Naive thymus-derived CD4-positive, alpha-beta T cell (primary cell): ENCODE data around the gene DPH7. TPM values are rescaled to one million over a fixed set of nuclear protein-coding genes. Genes with fewer than 3 reads are reported as not detected.
A peak's percentile ranks its signal among the peaks of the same experiment; 100 is the strongest.

Experiments
- ATAC-seq: fragments of 150-1000 bp; cut with Tn5 transposase; 2 replicates; pipeline ENCODE4 v1.10.0; 2021; ENCODE audit warnings: mild to moderate bottlenecking, moderate library complexity
- CTCF ChIA-PET: fragments of 350-600 bp; sonication (Branson Sonifier 250); formaldehyde crosslinking; loops from one replicate; lab custom pipeline; 2021; ENCODE audit warnings: antibody characterized with exemption; lab: Charles Lee
- POLR2A ChIA-PET: fragments of 350-600 bp; sonication (Branson Sonifier 250); formaldehyde crosslinking; loops from one replicate; lab custom pipeline; 2021; ENCODE audit warnings: antibody characterized with exemption, inconsistent platforms; lab: Charles Lee
- DNase-seq, 9 donors: peaks; one replicate each; pipeline versions ENCODE4 v3.0.0 to v3.0.0-alpha.2; 2020 to 2022; ENCODE audit warnings: mixed read lengths in 1 of 9
- H3K27ac ChIP-seq: one replicate; pipeline ENCODE4 v1.7.0; 2013; ENCODE audit warnings: mild to moderate bottlenecking, low read depth, low read length, moderate library complexity
- H3K27me3 ChIP-seq, 2 donors: one replicate each; pipeline ENCODE4 v1.7.0; 2013; ENCODE audit warnings: low read length in 2 of 2, mild to moderate bottlenecking in 2 of 2, moderate library complexity in 2 of 2; ENCODE audit not compliant: control insufficient read depth in 2 of 2, insufficient read depth in 2 of 2
- H3K36me3 ChIP-seq, 3 experiments: 1 replicate in 2 of 3; 2 replicates in 1 of 3; pipeline ENCODE4 v1.7.0; 2013; ENCODE audit warnings: low read length in 3 of 3, mild to moderate bottlenecking in 3 of 3, moderate library complexity in 1 of 3; ENCODE audit not compliant: insufficient read depth in 3 of 3, control insufficient read depth in 2 of 3
- H3K4me1 ChIP-seq, 2 donors: one replicate each; pipeline ENCODE4 v1.7.0; 2013; ENCODE audit warnings: low read length in 2 of 2, mild to moderate bottlenecking in 2 of 2, moderate library complexity in 1 of 2; ENCODE audit not compliant: control insufficient read depth in 2 of 2, insufficient read depth in 2 of 2
- H3K4me3 ChIP-seq: 2 replicates; pipeline ENCODE4 v1.7.0; 2013; ENCODE audit warnings: mild to moderate bottlenecking, low read length
- H3K9me3 ChIP-seq, 3 experiments: 1 replicate in 2 of 3; 2 replicates in 1 of 3; pipeline ENCODE4 v1.7.0; 2013; ENCODE audit warnings: low read length in 3 of 3; ENCODE audit not compliant: control insufficient read depth in 2 of 3
- H3K27ac Mint-ChIP-seq, 9 donors: one replicate each; pipeline ENCODE4 v1.8.0; 2020 to 2022; ENCODE audit warnings: mixed read lengths in 9 of 9, mild to moderate bottlenecking in 8 of 9, moderate library complexity in 5 of 9, inconsistent platforms in 2 of 9
- H3K27me3 Mint-ChIP-seq, 5 donors: one replicate each; pipeline ENCODE4 v1.8.0; 2021 to 2022; ENCODE audit warnings: mixed read lengths in 5 of 5, mild to moderate bottlenecking in 1 of 5
- H3K36me3 Mint-ChIP-seq, 5 donors: one replicate each; pipeline ENCODE4 v1.8.0; 2020 to 2022; ENCODE audit warnings: mixed read lengths in 5 of 5, mild to moderate bottlenecking in 3 of 5, inconsistent platforms in 1 of 5
- H3K4me1 Mint-ChIP-seq, 7 donors: one replicate each; pipeline ENCODE4 v1.8.0; 2020 to 2022; ENCODE audit warnings: mixed read lengths in 7 of 7, mild to moderate bottlenecking in 3 of 7, inconsistent platforms in 1 of 7
- H3K4me3 Mint-ChIP-seq, 10 donors: one replicate each; pipeline ENCODE4 v1.8.0; 2020 to 2022; ENCODE audit warnings: mild to moderate bottlenecking in 10 of 10, mixed read lengths in 10 of 10, moderate library complexity in 6 of 10, inconsistent platforms in 2 of 10
- H3K9me3 Mint-ChIP-seq, 11 donors: one replicate each; pipeline ENCODE4 v1.8.0; 2020 to 2022; ENCODE audit warnings: mixed read lengths in 11 of 11, mild to moderate bottlenecking in 4 of 11, inconsistent platforms in 1 of 11, moderate library complexity in 1 of 11
- intact Hi-C, 2 donors: fragments of 100-400 bp; cut with micrococcal nuclease; formaldehyde crosslinking; loops; one replicate each; pipeline ENCODE4 v1.15.1; 2023
- polyA plus RNA-seq, 2 donors: library from polyadenylated mRNA; unstranded; fragments of 300-500 nt; fragmentation: Illumina TruSeq; gene quantifications; one replicate each; pipeline ENCODE4 v1.2.3, GENCODE V29; 2021
- total RNA-seq, 6 experiments: library from RNA in 5 of 6; stranded (reverse) in 5 of 6; gene quantifications; 1 replicate in 5 of 6; 2 replicates in 1 of 6; pipeline ENCODE4 v1.2.3 and lab custom pipeline; 2021 to 2026

DPH7 gene
- total and polyA plus RNA-seq, 7 experiments from 2014 or later, result 29.7 to 77.5 (median 47.8) TPM

- DNase-seq (no peak), ATAC-seq (no peak)
- Histone ChIP-seq H3K36me3 (peaks cover 0 to 32% (median 4%) of the 10 kb centered on the region in 3 experiments), H3K9me3 (no peaks in the 10 kb centered on the region), H3K4me3 (no peak overlapping the region), H3K27ac (peak overlapping the region; percentile 29), H3K27me3 (no peaks in the 10 kb centered on the region), H3K4me1 (peaks cover 11 to 25% of the 10 kb centered on the region in 2 donors)
- peak overlapping the region in 4 of 10 donors; percentile 32 to 70 (median 44) for H3K4me3 Mint-ChIP-seq
- H3K27ac Mint-ChIP-seq, result peak overlapping the region in 6 of 9 donors; percentile 19 to 81 (median 68)
- H3K27me3 Mint-ChIP-seq, result no peaks in the 10 kb centered on the region
- CTCF ChIA-PET, result no interaction called here
- intact Hi-C loops, result no loop called here
- H3K9me3 Mint-ChIP-seq, result no peaks in the 10 kb centered on the region
- POLR2A ChIA-PET, result no interaction called here
- peaks cover 0 to 4% (median 0%) of the 10 kb centered on the region in 5 donors for H3K36me3 Mint-ChIP-seq
- peaks cover 6 to 40% (median 27%) of the 10 kb centered on the region in 7 donors for H3K4me1 Mint-ChIP-seq
Observed at GRCh38 chr9:137610944-137611343, 32.2 kb upstream of the DPH7 start.

GRCh38 chr9:137607141-137607857 lies 28.6 kb upstream of the DPH7 start:
- Mint-ChIP-seq H3K9me3 (no peaks in the 10 kb centered on the region), H3K4me3 (peak overlapping the region; percentile 66 to 92 (median 84)), H3K27ac (peak overlapping the region in 6 of 9 donors; percentile 17 to 58 (median 46)), H3K36me3 (no peaks in the 10 kb centered on the region), H3K27me3 (no peaks in the 10 kb centered on the region), H3K4me1 (peaks cover 6 to 51% (median 37%) of the 10 kb centered on the region in 7 donors)
- no peaks in the 10 kb centered on the region for H3K9me3 ChIP-seq
- intact Hi-C loops, result no loop called here
- no peak overlapping the region for H3K4me3 ChIP-seq
- no peak for DNase-seq
- peak overlapping the region; percentile 21 for H3K27ac ChIP-seq
- H3K36me3 ChIP-seq, result no peaks in the 10 kb centered on the region
- peaks cover 10 to 24% of the 10 kb centered on the region in 2 donors for H3K4me1 ChIP-seq
- POLR2A ChIA-PET, result interaction anchor here (0.6 to 1.3 kb wide), 3 partner anchors 12 to 55 kb away, joined by 4 to 6 read pairs (median 5); partner anchors contain the start of genes EHMT1 and MRPL41
- no peaks in the 10 kb centered on the region for H3K27me3 ChIP-seq
- ATAC-seq, result no peak
- CTCF ChIA-PET, result no interaction called here

- H3K36me3 Mint-ChIP-seq, result no peaks in the 10 kb centered on the region
- Histone ChIP-seq H3K4me3 (peak overlapping the region; percentile 69), H3K4me1 (peaks cover 6 to 18% of the 10 kb centered on the region in 2 donors), H3K27me3 (no peaks in the 10 kb centered on the region), H3K36me3 (no peaks in the 10 kb centered on the region), H3K9me3 (no peaks in the 10 kb centered on the region), H3K27ac (peak overlapping the region; percentile 85)
- ChIA-PET POLR2A (interaction anchor here (0.6 to 1.3 kb wide), 3 partner anchors 12 to 55 kb away, joined by 4 to 6 read pairs (median 5); partner anchors contain the start of genes EHMT1 and MRPL41), CTCF (no interaction called here)
- H3K9me3 Mint-ChIP-seq, result no peaks in the 10 kb centered on the region
- intact Hi-C loops, result no loop called here
- DNase-seq (no peak), ATAC-seq (no peak)
- no peaks in the 10 kb centered on the region for H3K27me3 Mint-ChIP-seq
- H3K4me3 Mint-ChIP-seq, result peak overlapping the region; percentile 66 to 92 (median 84)
- peaks cover 6 to 47% (median 32%) of the 10 kb centered on the region in 7 donors for H3K4me1 Mint-ChIP-seq
- H3K27ac Mint-ChIP-seq, result peak overlapping the region in 6 of 9 donors; percentile 38 to 82 (median 55)
Observed at GRCh38 chr9:137606734-137607138, 28.0 kb upstream of the DPH7 start.

- Mint-ChIP-seq H3K9me3 (no peaks in the 10 kb centered on the region), H3K27ac (peak overlapping the region in 5 of 9 donors; percentile 39 to 82 (median 52)), H3K4me1 (peaks cover 1 to 41% (median 26%) of the 10 kb centered on the region in 7 donors), H3K4me3 (peak overlapping the region; percentile 66 to 92 (median 84)), H3K36me3 (no peaks in the 10 kb centered on the region), H3K27me3 (no peaks in the 10 kb centered on the region)
- CTCF ChIA-PET, result no interaction called here
- Histone ChIP-seq H3K27me3 (no peaks in the 10 kb centered on the region), H3K4me1 (peaks cover 6 to 12% of the 10 kb centered on the region in 2 donors), H3K4me3 (peak overlapping the region; percentile 69), H3K36me3 (no peaks in the 10 kb centered on the region), H3K27ac (peak overlapping the region; percentile 85), H3K9me3 (no peaks in the 10 kb centered on the region)
- POLR2A ChIA-PET, result no interaction called here
- ATAC-seq (no peak), DNase-seq (peak in 3 of 9 donors; percentile 30 to 42 (median 38))
- intact Hi-C loops, result no loop called here
Observed at GRCh38 chr9:137606005-137606621, 27.4 kb upstream of the DPH7 start.

GRCh38 chr9:137605121-137606004 lies 26.6 kb upstream of the DPH7 start, which contains the start of gene ARRDC1:
ARRDC1 (plus strand) TSS chr9:137605686; CDS start chr9:137605718, 32 bp downstream.
- intact Hi-C loops, result loop anchor here (1.0 to 2.0 kb wide), 10 partner anchors 13 to 815 kb away; partner anchors contain the start of genes MRPL41 (in 2 of the 2), TMEM141 (in 2 of the 2), ZMYND19 (in 2 of the 2) and DPH7 (in 1 of the 2)
- H3K4me1 Mint-ChIP-seq, result peaks cover 0 to 39% (median 24%) of the 10 kb centered on the region in 7 donors
- H3K36me3 ChIP-seq, result no peaks in the 10 kb centered on the region
- H3K27me3 Mint-ChIP-seq, result no peaks in the 10 kb centered on the region
- CTCF ChIA-PET, result no interaction called here
- H3K27me3 ChIP-seq, result no peaks in the 10 kb centered on the region
- no peaks in the 10 kb centered on the region for H3K9me3 ChIP-seq
- ATAC-seq (peak; percentile 91), DNase-seq (peak; percentile 77 to 95 (median 88))
- POLR2A ChIA-PET, result interaction anchor here (1.2 kb wide), 2 partner anchors 13 to 14 kb away, joined by 3 to 7 read pairs; partner anchors contain the start of gene EHMT1
- peaks cover 6 to 10% of the 10 kb centered on the region in 2 donors for H3K4me1 ChIP-seq
- H3K4me3 ChIP-seq, result peak within 1 kb of the TSS; percentile 69
- no peaks in the 10 kb centered on the region for H3K9me3 Mint-ChIP-seq
- peak within 1 kb of the TSS; percentile 85 for H3K27ac ChIP-seq
- H3K36me3 Mint-ChIP-seq, result no peaks in the 10 kb centered on the region
- peak within 1 kb of the TSS; percentile 66 to 92 (median 84) for H3K4me3 Mint-ChIP-seq
- peak within 1 kb of the TSS in 5 of 9 donors; percentile 39 to 82 (median 52) for H3K27ac Mint-ChIP-seq
